Measurements from ENCODE around the gene NPFFR2.

GRCh38 chr4:72186714-72187113 is 154.9 kb downstream of the NPFFR2 start:
- TF ChIP-seq POLR2AphosphoS5 (IDR thresholded peaks at IDR 0.05; ENCODE audit: low read depth, low read length) (no peak), POLR2A (IDR thresholded peaks at IDR 0.05; ENCODE audit: low read depth, low read length) (no peak), TAF1 (IDR thresholded peaks at IDR 0.05; ENCODE audit: borderline replicate concordance, low read depth, low read length) (no peak)
